Activated CD4-positive, alpha-beta T cell treated with anti-CD3 and anti-CD28 coated beads, Interleukin-2, amount 50 U/mL, for 48 hours (primary cell): Measurements from ENCODE around the gene LCP2.
A peak's percentile ranks its signal among the peaks of the same experiment; 100 is the strongest.

ENCODE experiments used
- DNase-seq, 2 experiments: peaks; one replicate each; pipeline ENCODE4 v3.0.0-alpha.2; 2020

LCP2 gene

DNA sequence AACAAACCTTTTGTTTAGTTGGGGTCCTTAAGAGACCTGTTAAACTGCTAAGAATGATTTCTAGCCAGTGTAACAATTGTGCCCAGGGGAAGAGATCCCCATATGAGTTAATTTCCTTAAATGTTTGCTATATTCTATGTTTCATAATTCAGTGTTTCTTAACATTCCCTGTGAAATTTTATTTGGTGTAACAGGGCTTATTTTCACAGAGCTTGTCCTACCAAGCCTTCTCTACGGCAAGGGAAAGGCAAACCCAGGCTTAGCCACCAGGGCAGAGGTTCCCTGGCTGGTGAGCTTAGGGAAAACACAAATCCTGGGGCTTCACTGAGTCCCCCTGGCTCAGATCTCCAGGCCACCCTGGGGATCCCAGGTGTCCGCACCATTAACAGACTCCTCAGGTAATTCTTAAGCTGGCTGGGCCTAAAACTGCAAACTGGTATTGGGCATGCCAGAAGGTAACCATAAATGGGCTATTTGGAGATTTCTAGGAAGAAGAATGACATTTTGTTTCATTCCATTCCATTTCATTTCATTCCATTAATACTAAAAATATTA, 17.0 kb upstream of the LCP2 start:
- DNase-seq: no peak

DNA sequence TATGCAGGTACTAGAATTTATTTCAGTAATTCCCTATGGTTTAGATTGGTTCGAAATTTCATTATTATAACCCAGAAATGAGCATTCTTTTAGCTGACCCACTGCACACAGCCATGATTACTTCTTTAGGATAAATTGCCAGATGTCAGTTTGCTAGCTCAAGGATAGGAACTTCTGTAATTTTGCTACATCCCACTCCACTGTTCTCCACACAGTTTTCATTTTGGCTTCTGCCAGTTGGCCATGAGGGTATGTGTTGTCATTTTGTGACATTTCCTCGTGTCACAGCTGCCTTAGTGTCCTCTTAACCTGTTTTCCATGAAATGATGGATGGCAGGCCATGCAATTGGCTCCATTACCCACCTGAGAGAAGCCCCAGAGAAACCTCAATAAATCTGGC, 16.2 kb upstream of the LCP2 start:
- no peak for DNase-seq

DNA sequence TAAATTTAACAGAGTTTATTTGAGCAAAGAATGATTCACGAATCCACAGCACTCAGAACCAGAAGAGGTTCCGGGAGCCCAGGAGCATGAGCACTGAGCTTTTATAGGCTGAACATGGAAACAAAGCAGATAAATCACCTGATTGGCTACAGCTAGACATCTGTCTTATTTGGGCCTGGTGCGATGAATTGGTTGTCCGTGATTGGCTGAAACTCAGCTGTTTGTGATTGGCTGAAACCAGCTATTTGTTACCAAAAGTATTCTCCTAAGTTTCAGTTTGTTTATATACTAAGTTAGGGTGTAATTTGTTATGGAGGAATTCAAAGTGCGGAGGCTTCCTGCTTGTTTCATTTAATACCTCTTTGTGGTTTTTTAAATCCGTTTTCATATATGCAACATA, 15.8 kb upstream of the LCP2 start:
- DNase-seq: peak in 1 of 2 experiments; percentile 60

DNA sequence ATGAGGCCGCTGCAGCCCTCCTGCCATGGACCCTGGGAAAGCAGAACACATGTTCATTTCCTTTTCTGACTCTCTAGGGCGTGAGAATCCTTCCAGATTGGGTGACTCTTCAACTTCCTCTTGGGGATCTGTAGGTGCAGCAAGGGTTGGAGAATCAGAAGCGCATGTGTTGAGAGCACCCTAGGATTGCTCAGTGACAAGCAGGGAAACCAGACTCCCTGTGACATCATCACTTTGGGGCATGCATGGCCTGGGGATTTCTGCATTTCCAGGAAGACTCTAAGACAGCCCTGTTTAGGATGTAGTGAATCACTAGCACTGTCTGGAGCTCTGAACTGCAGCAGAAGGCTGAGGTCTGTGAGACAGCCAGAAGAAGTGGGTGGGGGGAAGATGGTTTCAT, 15.1 kb upstream of the LCP2 start:
- DNase-seq: peak; percentile 68 to 78

DNA sequence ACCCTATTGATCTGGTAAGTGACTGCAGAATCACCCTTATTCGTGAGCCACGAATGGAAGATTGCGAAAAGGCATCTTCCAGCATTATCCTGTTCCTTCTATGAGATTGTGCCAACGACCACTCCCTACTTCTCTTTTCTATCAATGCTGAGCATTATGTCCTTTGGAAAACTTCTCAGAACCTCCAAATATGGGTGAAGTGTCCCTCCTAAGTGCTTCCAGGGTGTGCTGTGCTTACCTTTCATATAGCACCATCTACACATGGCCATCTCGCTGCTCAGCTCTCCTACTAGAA, 14.7 kb upstream of the LCP2 start:
- no peak for DNase-seq

DNA sequence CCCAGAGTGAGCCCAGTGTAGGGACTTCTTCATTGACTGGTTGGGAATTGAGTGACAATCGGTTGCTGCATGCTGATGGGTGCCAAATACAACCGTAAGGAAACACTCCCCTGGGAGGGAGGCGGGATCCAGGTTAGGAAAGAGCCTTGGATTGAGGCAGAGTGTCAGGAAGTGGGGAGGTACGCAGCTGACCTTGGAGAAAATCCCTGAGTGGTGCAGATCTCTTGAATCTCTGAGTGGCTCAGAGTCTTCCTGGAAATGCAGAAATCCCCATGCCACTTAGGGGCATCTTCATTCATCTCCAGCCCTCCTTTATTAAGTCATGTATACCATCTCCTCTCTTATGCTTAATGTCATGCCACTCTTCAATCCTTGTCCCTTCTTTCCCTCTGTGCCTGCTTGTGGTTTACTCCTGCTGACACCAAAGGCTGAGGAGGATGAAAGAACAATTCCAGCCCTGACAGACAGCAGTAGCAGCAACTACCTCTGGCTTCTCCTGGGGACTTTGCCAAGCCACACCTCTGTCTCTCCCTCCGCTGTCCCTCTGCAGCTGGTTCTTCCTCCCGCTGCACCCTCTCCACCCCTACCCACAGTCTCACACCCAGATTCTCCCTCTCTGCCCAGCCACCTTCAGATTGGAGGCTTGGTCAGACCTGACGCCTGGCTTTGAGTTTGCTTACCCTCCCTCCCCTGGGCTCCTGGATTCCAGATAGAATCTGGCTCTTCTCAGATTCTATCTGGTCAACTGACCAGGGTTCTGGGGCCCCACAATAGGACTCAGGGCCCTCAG, 14.1 kb upstream of the LCP2 start:
- no peak for DNase-seq

DNA sequence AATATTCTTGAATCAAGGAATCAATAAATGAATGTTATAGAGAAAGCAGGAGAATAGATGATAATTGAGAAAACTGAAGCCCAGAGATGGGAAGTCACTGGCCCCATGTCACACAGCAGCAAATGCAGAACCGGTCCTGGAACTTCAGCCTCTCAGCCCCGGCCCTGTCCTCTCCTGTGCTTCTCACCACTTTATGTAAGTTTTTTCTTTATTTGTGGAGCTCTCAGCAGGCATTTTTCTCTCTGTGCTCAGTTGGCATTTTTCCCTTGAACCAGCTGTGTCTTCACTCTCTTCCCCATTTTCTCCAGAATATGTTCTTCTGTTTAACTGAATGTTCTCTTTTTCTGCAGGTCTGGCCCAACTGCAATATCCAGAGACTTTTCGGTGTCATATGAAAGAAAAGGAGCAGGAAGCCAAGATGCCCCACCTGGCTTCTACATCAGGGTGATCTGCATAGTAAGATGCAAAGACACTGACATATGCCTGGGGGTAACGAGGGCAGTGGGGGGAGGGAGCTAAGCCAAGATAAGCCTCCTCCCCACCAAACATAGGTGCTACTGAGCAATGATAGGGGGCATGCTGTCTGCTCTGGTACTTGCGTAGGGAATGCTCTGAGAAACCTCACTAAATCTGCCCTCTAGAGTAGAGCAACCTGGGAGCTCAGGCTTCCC, 12.8 kb upstream of the LCP2 start:
- no peak for DNase-seq

DNA sequence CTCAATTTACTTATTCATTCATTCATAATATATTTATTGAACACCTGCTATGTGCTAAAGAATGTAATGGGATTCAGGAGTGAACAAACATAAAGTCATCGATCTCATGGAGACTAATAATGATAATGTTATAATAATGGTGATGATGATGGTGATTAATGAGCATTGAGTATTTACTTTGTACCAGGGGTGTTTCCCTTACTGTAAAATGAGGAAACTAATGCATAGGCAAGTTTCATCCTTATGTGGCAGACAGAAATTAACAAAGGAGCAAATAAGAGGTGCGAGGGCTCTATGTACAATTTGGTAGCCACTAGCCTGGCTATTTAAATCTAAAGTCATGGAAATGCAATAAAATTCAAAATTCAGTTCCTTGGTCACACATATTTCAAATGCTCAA, 11.1 kb upstream of the LCP2 start:
- DNase-seq: no peak

DNA sequence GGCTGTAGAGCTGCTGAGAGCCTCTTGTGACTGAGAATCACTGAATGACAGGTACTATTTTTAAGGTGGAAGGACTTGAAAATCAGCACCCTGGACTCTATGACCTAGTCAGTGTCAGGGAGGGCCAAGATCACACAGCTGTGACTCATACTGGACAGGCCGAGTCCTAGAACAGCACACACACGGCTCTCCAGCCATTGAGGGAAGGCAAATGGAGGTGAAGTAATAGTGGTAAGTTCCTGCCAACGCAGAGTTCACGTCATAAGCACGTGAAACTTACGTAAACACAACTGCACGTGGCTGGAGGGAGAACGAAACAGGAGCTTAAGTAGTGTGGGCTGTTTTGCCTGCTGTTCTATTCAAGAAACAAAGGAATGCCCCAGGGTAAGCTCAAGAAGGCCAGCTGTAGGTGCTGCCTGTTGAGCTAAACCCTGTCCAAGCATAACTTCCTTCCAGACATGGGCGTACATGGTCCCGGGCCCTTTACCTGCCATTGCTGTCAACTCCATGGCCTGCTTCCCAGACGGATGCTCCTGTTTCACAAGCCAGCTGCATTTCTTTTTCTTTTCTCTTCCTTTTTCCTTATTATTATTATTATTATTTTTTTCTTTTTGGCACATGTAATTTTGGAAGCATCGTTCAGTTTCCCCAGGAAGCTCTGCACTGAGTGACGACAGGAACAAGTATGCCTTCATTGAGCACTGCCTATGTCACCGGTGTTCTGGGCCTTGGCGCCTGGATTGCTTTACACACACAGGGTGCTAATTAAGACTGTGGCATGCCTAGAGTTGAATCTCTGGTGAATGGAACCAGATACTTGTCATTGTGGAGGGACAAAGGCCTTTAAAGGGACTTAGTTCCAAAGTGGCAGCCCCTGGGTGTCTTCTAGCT, 10.2 kb upstream of the LCP2 start:
- DNase-seq: no peak

DNA sequence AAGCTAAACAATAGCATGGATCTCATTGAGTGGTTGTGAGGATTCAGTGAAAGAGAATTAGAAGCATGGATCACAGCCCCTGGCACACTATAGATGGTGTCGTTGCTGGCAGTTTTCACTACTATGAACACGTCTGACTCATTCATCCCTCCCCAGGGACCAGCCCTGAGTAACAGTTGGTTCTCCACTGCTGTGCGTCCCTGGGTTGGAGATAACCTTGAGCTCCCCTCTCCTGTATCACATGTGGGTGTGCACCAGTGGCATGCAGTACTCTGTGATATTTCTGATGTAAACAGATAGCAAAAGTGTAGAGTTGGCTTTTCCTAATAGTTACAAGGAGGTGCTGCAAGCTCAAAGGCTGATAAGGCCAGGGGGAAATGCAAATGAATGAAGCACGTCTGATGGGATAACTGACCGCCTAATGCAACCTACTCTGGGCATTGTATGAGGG, 8.8 kb upstream of the LCP2 start:
- peak in 1 of 2 experiments; percentile 47 for DNase-seq

DNA sequence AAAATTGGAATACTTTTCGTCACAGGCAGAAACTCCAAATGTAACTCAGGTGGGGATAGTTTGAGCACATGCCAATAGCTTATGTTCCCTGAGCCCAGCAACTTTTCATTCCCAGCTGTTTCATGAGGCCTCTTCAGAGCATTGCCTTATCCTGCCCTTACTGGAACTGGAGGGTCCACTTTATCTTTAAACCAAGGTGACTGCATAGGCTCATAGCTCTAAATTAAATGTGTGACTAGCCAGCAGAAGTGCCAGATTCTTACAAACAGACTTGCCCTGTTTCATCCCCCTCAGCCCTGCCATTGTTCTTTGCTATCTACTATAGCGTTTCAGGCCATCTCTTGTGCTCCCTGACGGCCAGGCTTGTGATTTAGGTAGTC, 8.1 kb upstream of the LCP2 start:
- no peak for DNase-seq

DNA sequence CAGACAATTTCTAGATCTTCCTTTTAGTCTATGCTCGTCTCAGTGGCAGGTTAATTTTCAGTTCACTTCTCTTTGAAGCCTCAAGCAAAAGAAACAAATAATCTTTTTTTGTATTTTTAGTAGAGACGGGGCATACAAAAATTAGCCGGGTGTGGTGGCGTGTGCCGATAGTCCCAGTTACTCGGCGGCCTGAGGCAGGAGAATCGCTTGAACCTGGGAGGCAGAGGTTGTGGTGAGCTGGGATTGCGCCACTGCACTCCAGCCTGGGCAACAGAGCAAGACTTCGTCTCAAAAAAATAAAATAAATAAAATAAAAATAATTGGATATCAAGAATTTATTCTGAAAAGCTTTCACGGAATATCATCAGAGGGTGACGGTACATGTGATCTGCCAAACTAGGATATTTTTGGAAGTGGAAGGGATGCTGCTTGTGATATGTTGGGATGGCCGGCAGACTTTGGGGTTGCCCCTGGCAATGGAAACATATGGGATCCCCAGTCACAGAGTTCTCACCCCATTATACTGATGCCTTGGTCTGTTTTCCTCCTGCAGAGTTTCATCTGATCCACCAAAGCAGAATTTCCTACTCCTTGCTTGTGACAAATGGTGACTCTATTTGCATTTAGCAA, 7.6 kb upstream of the LCP2 start:
- DNase-seq: no peak

DNA sequence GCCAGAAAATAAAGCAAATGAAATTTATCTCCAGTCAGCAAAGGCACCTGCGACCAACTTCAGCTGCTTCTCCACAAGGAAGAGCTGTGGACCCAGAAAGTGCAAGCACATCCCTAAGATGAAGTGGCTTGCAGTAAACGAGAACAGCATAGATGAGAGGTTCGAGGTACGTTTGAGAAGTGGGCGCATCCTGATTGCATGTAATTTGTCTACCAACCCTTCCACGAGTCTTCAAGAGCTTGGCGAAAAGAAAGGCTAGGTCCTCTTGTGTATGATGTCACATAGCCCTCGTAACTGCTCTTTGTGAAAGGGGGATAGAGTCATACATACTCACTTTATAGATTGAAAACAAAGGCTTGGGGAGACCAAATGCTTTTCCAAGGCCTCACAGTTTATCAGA, 6.0 kb upstream of the LCP2 start:
- no peak for DNase-seq

DNA sequence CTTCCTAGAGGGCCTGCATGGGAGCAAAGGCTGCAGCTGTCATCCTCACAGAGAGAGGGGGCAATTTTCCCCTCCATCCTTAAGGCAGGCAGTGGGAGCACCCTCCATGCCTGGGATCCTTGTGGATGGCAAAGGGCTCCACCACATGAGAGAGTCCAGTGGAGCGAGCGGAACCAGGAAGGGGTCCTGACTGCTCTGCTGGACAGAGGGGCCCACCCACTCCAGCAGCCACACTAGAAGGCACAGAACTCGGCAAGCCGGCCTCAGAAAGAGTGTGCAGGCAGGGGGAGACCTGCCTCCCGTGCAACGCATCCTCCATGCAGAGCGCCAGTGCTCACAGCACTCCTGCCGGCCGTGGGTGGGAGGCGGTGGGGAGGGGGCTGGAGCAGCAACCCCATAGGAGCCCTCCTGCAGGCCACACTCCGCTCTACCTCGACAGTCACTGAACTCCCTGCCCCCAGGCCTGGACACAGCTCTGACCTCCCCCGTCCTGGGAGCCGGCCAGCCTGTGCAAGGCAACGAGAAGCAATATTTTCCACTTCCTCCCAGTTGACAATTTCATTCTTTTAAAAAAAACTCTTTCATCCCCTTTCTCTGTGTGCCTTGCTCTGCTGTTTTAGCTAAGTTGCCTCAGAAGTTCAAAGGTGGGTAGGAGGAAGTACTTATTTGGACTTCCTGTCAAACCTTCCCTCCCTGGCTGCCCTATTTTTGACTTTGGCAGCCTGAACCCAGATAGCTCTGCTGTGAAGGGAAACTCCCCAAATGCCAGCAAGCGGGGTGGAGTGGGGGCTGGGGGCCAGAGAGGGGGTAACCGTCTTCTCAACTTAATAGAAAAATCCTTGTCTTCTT, 5.3 kb upstream of the LCP2 start:
- DNase-seq: peak; percentile 55 to 61

DNA sequence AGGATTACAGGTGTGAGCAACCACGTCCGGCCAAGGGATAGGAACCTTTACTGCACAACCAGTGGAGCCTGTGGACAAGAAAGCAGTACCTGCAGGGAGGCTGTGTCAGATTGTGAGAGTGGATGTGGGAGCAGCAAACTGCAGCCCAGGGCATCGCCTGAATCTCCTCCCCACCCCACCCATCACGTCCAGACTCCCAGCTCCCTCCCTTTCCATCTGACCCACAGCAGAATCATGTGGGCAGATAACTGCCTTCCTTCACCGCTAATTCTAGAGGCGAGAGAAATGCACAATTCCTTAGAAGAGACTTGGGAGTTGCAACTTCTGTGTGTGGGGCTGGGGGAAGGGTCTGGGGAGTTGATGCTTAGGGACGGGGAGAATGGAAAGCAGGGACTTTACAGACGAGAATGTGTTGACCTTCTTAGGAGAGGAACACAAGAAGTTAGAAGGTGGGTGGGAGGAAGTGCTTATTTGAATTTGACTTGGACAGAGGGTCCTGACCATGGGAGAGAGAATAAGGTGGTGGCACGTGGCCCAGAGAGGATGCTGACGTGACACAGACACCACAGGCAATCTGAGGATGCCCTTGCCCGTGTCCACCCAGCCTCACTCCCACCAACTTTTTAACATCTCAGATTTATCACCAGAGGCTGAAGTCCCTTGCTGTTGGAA, 4.5 kb upstream of the LCP2 start:
- DNase-seq: no peak

DNA sequence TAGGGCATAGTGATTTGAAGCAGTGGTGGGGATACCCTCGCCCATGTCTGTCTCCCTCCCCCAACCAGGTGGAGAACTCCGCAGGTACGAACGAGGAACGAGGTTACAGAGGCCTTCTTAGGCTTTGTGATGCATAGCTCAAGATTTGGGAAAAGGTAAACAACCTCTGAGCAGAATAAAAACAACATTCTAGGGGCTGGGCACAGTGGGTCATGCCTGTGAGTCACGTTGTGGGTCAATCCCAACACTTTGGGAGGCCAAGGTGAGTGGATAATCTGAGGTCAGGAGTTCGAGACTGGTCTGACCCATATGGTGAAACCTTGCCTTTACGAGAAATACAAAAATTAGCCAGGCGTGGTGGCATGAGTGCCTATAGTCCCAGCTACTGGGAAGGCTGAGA, 3.6 kb upstream of the LCP2 start:
- no peak for DNase-seq

DNA sequence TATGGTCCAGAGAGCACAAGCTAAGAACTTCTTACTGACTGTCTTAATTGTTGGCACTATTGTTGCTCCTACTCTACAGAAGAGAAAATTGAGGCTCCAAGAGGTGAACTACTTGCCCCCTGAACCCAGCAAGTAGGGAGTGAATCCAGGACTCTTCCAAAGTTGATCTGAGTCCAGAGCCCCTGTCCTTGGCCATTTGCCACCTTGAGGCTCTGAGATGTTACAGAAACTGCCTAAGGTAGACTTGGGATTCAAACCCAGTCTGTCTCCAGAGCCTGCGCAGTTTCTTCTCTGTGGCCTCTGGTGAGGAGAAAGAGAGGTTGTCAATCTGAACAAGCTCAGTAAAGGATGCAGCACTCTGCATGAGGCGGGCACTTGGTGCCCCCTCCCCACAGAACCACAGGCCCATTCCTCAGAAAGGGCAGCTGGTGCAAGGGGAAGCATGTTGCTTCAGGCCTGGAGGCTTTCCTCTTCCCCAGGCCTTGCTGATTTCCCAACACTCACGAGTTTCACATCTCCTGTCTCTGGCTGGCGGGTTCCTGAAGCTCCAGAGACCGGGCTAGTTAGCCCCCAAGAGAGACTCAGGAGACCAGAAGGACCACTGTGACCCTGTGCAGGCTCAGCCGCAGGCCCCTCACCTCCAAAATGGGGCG, 2.9 kb upstream of the LCP2 start:
- DNase-seq: no peak

DNA sequence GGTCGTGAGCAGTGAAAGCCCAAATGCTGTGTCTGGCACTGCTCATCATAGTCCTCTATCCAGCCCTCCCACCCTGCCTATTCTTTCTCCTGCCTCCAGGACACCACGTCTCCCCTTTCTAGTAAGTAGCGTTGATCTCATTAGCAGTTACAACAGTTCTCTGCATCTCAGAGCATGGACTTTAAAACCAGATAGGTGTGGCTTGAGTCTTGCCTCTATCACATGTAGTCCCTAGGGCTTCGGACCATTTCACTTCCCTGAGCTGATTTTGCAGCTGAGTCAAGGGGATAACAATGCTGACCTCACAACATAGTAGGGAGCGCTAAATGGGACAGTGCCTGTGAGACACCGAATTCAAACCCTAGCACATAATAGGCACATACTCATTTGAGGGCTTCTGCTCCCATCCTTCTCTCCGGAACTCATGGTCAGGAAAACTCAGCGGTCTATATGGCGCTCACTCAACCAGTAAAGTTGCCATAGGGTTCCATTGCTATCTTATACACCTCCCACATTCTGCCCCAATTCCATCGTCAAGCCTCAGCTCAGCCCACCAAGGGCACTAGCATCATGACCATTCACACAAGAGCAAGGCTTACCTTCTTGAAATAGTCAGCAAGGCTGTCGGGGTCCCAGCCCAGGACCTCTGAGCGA, 515 bp downstream of the LCP2 start:
- no peak for DNase-seq

DNA sequence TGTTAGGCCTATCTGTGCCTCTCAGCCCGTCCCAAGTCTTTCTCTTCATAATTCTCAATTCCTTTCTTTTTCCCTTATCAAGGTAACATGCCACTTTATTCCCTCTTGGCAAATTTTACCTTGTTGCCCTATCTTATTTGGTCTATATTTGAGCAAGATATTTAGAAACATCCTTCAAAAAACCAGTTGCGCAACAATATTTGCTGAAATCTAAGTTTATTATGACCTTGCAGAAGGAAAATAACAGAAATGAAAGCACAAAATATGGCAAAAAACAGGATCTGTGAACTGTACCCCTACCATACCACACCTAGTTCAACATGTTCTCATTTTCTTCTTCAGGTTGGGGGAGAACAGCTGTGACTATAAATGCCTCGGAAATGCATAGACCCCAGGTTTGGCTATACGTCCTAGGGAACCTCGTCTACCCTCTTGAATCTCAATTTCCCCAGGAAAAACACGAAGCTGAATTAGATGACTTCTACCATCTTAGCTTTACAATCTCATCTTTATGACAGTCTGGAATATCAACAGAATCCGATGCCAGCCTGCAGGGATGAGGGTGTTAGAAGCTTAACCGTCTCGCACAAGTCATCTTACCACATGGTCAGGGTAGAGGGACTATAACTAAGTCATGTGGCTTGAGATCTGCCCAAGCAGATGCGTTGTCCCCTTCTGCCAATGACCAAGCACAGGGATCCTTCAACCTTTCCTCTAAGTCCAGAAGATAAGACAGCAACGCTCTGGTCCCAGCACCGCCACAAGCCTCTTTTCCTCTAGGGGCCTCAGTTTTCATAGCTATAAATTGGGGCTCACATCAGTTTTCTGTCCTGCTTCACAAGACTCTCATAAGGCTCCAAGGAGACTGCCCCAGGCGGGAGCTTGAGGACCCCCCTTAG, 1.3 kb downstream of the LCP2 start:
- no peak for DNase-seq
